Prostate gland (tissue), 2 donors: ENCODE measurements around the gene KLHL20.

Experiments
- POLR2A ChIP-seq: fragments of 450-650 bp; IDR thresholded peaks from one replicate; pipeline ENCODE4 v1.6.1; 2016; ENCODE audit warnings: antibody characterized with exemption, mild to moderate bottlenecking
- POLR2AphosphoS5 ChIP-seq: sonication (generic); formaldehyde crosslinking; IDR thresholded peaks from one replicate; pipeline ENCODE4 v1.6.1; 2017; ENCODE audit warnings: antibody characterized with exemption
- TF ChIP-seq, protein P1 (sequence below), 4 experiments: fragments of 200-600 bp in 2 of 4; fragments of 450-650 bp in 2 of 4; sonication (generic) in 2 of 4; IDR thresholded peaks; 1 replicate in 3 of 4; 2 replicates in 1 of 4; pipeline ENCODE4 v1.5.1; 2016 to 2019; ENCODE audit warnings: antibody characterized with exemption in 4 of 4, mild to moderate bottlenecking in 2 of 4, moderate library complexity in 2 of 4

DNA sequence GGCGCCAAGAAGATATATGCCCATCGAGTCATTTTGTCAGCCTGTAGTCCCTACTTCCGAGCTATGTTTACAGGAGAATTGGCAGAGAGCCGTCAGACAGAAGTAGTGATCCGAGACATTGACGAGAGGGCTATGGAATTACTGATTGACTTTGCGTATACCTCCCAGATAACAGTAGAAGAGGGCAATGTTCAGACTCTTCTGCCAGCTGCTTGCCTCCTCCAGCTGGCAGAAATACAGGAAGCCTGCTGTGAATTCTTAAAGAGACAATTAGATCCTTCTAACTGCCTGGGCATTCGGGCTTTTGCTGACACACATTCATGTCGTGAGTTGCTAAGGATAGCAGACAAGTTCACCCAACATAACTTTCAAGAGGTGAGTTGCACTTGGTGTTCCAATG lies 19.1 kb downstream of the KLHL20 start:
- no peak for TF ChIP-seq POLR2A
- TF ChIP-seq, protein P1, sequence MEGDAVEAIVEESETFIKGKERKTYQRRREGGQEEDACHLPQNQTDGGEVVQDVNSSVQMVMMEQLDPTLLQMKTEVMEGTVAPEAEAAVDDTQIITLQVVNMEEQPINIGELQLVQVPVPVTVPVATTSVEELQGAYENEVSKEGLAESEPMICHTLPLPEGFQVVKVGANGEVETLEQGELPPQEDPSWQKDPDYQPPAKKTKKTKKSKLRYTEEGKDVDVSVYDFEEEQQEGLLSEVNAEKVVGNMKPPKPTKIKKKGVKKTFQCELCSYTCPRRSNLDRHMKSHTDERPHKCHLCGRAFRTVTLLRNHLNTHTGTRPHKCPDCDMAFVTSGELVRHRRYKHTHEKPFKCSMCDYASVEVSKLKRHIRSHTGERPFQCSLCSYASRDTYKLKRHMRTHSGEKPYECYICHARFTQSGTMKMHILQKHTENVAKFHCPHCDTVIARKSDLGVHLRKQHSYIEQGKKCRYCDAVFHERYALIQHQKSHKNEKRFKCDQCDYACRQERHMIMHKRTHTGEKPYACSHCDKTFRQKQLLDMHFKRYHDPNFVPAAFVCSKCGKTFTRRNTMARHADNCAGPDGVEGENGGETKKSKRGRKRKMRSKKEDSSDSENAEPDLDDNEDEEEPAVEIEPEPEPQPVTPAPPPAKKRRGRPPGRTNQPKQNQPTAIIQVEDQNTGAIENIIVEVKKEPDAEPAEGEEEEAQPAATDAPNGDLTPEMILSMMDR (IDR thresholded peaks at IDR 0.05), result no peak
- no peak for TF ChIP-seq POLR2AphosphoS5
